Common myeloid progenitor, CD34-positive (primary cell): ENCODE measurements around the gene CRB2.

Experiments used
- CTCF ChIA-PET: fragments of 350-600 bp; sonication (Branson Sonifier 250); formaldehyde crosslinking; loops from one replicate; lab custom pipeline; 2021; ENCODE audit warnings: antibody characterized with exemption; lab: Charles Lee
- POLR2A ChIA-PET: fragments of 350-600 bp; sonication (Branson Sonifier 250); formaldehyde crosslinking; loops from one replicate; lab custom pipeline; 2021; ENCODE audit warnings: antibody characterized with exemption; lab: Charles Lee
- DNase-seq, 3 donors: peaks; one replicate each; pipeline versions ENCODE4 v3.0.0 to v3.0.0-alpha.2; 2013
- H3K27ac ChIP-seq, 2 experiments: 1 replicate in 1 of 2; 2 replicates in 1 of 2; pipeline ENCODE4 v1.7.0; 2013; ENCODE audit warnings: inconsistent platforms in 2 of 2, low read length in 2 of 2, mild to moderate bottlenecking in 2 of 2, low read depth in 1 of 2, moderate library complexity in 1 of 2; ENCODE audit not compliant: severe bottlenecking in 2 of 2, insufficient read depth in 1 of 2, poor library complexity in 1 of 2
- H3K27me3 ChIP-seq, 5 experiments: replicated peaks in 2 of 5; 1 replicate in 3 of 5; 2 replicates in 2 of 5; pipeline versions ENCODE4 v1.6.1 to v1.7.0; 2013; ENCODE audit warnings: low read length in 4 of 5, mild to moderate bottlenecking in 2 of 5, moderate library complexity in 2 of 5, inconsistent platforms in 1 of 5; ENCODE audit not compliant: insufficient read depth in 5 of 5, control insufficient read depth in 4 of 5
- H3K36me3 ChIP-seq, 4 experiments: 1 replicate in 2 of 4; 2 replicates in 2 of 4; pipeline versions ENCODE4 v1.6.1 to v1.7.0; 2013; ENCODE audit warnings: low read length in 3 of 4, control low read depth in 1 of 4, mild to moderate bottlenecking in 1 of 4; ENCODE audit not compliant: control insufficient read depth in 4 of 4, insufficient read depth in 4 of 4
- H3K4me1 ChIP-seq, 4 experiments: 1 replicate in 3 of 4; 2 replicates in 1 of 4; pipeline versions ENCODE4 v1.6.1 to v1.7.1; 2013; ENCODE audit warnings: low read length in 3 of 4, mild to moderate bottlenecking in 3 of 4, control low read depth in 1 of 4, inconsistent platforms in 1 of 4, moderate library complexity in 1 of 4; ENCODE audit not compliant: control insufficient read depth in 4 of 4, insufficient read depth in 4 of 4; ENCODE audit errors: control extremely low read depth in 1 of 4
- H3K4me3 ChIP-seq, 7 experiments: 1 replicate in 4 of 7; 2 replicates in 3 of 7; pipeline versions ENCODE4 v1.5.1 to v1.7.0; 2013; ENCODE audit warnings: mild to moderate bottlenecking in 7 of 7, low read length in 6 of 7, moderate library complexity in 6 of 7, inconsistent platforms in 2 of 7, low read depth in 2 of 7, control low read depth in 1 of 7; ENCODE audit not compliant: insufficient read depth in 4 of 7, control insufficient read depth in 1 of 7; ENCODE audit errors: extremely low read depth in 1 of 7
- H3K9me3 ChIP-seq, 5 experiments: 1 replicate in 4 of 5; 2 replicates in 1 of 5; pipeline versions ENCODE4 v1.6.1 to v1.7.1; 2013; ENCODE audit warnings: low read length in 4 of 5, mild to moderate bottlenecking in 2 of 5, inconsistent platforms in 1 of 5, low read depth in 1 of 5, moderate library complexity in 1 of 5; ENCODE audit not compliant: control insufficient read depth in 4 of 5, insufficient read depth in 2 of 5; ENCODE audit errors: control extremely low read depth in 1 of 5
- WGBS: methylation state at CpG from one replicate; pipeline ENCODE4 v1.1.5; 2013; ENCODE audit not compliant: insufficient coverage; 5-methylcytosine and 5-hydroxymethylcytosine counted together

CRB2 gene

GRCh38 chr9:123417289-123418051, 61.5 kb downstream of the CRB2 start:
- WGBS: 97% methylated on average over 5 of the region's 5 CpGs

DNA sequence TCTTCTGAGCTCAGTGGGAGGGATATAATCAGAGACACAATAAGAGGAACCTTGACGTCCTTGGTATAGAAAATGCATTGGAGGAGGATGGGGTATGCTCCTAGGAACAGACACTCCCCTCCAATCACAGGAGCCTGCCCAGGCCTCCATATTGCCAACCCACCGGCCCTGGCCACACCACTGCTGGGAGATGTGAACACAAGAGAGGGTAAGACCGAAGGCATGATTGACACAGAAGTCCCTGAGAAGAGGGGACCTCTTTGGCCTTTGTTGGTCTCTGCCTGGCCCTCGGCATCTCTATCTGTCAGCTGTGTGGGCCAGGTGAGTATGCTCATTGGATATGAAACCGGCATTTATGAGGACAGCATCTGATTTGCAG, 62.0 kb downstream of the CRB2 start:
- H3K9me3 ChIP-seq: no peaks in the 10 kb centered on the region
- no peak for DNase-seq
- peaks cover 0 to 19% (median 2%) of the 10 kb centered on the region in 5 experiments for H3K27me3 ChIP-seq
- peaks cover 0 to 7% (median 5%) of the 10 kb centered on the region in 4 experiments for H3K4me1 ChIP-seq
- ChIA-PET POLR2A (no interaction called here), CTCF (no interaction called here)
- no peak overlapping the region for H3K4me3 ChIP-seq
- H3K36me3 ChIP-seq: peaks cover 0 to 25% (median 3%) of the 10 kb centered on the region in 4 experiments
- no peak overlapping the region for H3K27ac ChIP-seq
- 100% methylated on average over 4 of the region's 5 CpGs for WGBS

More at GRCh38 chr9:123417289-123418051, 61.5 kb downstream of the CRB2 start:
- H3K9me3 ChIP-seq: no peaks in the 10 kb centered on the region
- ChIA-PET POLR2A (no interaction called here), CTCF (no interaction called here)
- no peak overlapping the region for H3K4me3 ChIP-seq
- peaks cover 0 to 16% (median 2%) of the 10 kb centered on the region in 5 experiments for H3K27me3 ChIP-seq
- H3K4me1 ChIP-seq: peaks cover 0 to 7% (median 5%) of the 10 kb centered on the region in 4 experiments
- peaks cover 0 to 21% (median 3%) of the 10 kb centered on the region in 4 experiments for H3K36me3 ChIP-seq
- no peak overlapping the region for H3K27ac ChIP-seq
- DNase-seq: no peak

- Histone ChIP-seq H3K27ac (no peak overlapping the region), H3K4me1 (peaks cover 0 to 7% (median 5%) of the 10 kb centered on the region in 4 experiments), H3K27me3 (peaks cover 0 to 19% (median 2%) of the 10 kb centered on the region in 5 experiments), H3K4me3 (no peak overlapping the region), H3K36me3 (peaks cover 0 to 25% (median 4%) of the 10 kb centered on the region in 4 experiments), H3K9me3 (no peaks in the 10 kb centered on the region)
- POLR2A ChIA-PET: no interaction called here
- over 99% methylated on average over 10 of the region's 10 CpGs for WGBS
- no peak for DNase-seq
- CTCF ChIA-PET: no interaction called here
Observed at GRCh38 chr9:123418506-123418905, 62.5 kb downstream of the CRB2 start.

DNA sequence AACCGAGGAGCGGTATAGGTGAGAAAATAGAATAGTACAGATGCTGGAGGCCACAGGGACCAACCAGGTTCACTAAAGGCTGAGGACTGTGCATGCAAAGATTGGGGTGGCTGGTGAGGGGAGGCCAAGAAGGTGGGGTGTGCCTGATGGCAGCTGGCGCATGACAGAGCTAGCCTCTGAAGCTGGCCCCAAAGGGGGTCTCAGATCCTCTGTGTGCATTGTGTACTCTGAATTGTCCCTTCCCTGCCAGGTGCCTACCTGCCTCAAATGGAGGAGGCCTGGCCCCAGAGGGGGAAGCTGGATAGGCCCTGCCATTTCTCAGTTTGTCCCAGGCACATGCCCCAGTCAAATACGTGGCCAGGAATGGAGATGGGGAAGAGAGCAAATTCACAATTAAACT, 63.1 kb downstream of the CRB2 start:
- Histone ChIP-seq H3K4me1 (peaks cover 0 to 7% (median 5%) of the 10 kb centered on the region in 4 experiments), H3K9me3 (no peaks in the 10 kb centered on the region), H3K27me3 (peaks cover 0 to 19% (median 2%) of the 10 kb centered on the region in 5 experiments), H3K27ac (no peak overlapping the region), H3K4me3 (no peak overlapping the region), H3K36me3 (peaks cover 0 to 25% (median 5%) of the 10 kb centered on the region in 4 experiments)
- POLR2A ChIA-PET: no interaction called here
- DNase-seq: no peak
- 90% methylated on average over 3 of the region's 4 CpGs for WGBS
- CTCF ChIA-PET: no interaction called here

- CTCF ChIA-PET: no interaction called here
- POLR2A ChIA-PET: no interaction called here
- Histone ChIP-seq H3K36me3 (peaks cover 0 to 25% (median 5%) of the 10 kb centered on the region in 4 experiments), H3K4me3 (no peak overlapping the region), H3K27ac (no peak overlapping the region), H3K27me3 (peaks cover 0 to 19% (median 2%) of the 10 kb centered on the region in 5 experiments), H3K9me3 (no peaks in the 10 kb centered on the region), H3K4me1 (peaks cover 0 to 7% (median 5%) of the 10 kb centered on the region in 4 experiments)
- DNase-seq: no peak
- 89% methylated on average over 31 of the region's 31 CpGs for WGBS
Observed at GRCh38 chr9:123419721-123420591, 64.0 kb downstream of the CRB2 start.

- 44% methylated on average over 14 of the region's 17 CpGs for WGBS
- no peak overlapping the region for H3K4me3 ChIP-seq
Observed at GRCh38 chr9:123420592-123421111, 64.7 kb downstream of the CRB2 start.

More at GRCh38 chr9:123420592-123421111, 64.7 kb downstream of the CRB2 start:
- H3K27me3 ChIP-seq: peaks cover 0 to 19% (median 2%) of the 10 kb centered on the region in 5 experiments
- DNase-seq: peak; percentile 11 to 48 (median 44)
- ChIA-PET CTCF (no interaction called here), POLR2A (no interaction called here)
- no peaks in the 10 kb centered on the region for H3K9me3 ChIP-seq
- H3K27ac ChIP-seq: no peak overlapping the region
- H3K4me1 ChIP-seq: peaks cover 0 to 7% (median 5%) of the 10 kb centered on the region in 4 experiments
- H3K36me3 ChIP-seq: peaks cover 0 to 25% (median 5%) of the 10 kb centered on the region in 4 experiments
